OCI-LY3 (cell line): ENCODE measurements around the gene FPR1.
"Not testable (repeated sequence)": the region's sequence is repeated elsewhere in the genome, so short reads cannot be mapped to it uniquely, and the experiment has no call there.

Experiments used
- H2AFZ ChIP-seq: fragments of 200-600, 300-600 bp; shearing (Covaris generic); 2 replicates; pipeline ENCODE4 v1.6.0; 2014; ENCODE audit warnings: antibody characterized with exemption, low read depth, low read length
- H3K27ac ChIP-seq: fragments of 200-600, 300-600 bp; sonication (generic); 2 replicates; pipeline ENCODE4 v1.5.1; 2014; ENCODE audit warnings: mild to moderate bottlenecking, low read length, moderate library complexity, mixed read lengths
- H3K27me3 ChIP-seq: fragments of 200-600, 300-600 bp; sonication (generic); 2 replicates; pipeline ENCODE4 v1.6.1; 2014; ENCODE audit warnings: low read depth, low read length, mixed read lengths
- H3K36me3 ChIP-seq: fragments of 200-600, 300-600 bp; sonication (generic); replicated peaks from 2 replicates; pipeline ENCODE3; 2014; ENCODE audit warnings: low read depth, low read length, mixed read lengths
- H3K4me1 ChIP-seq: fragments of 300-600, 200-600 bp; sonication (generic); 2 replicates; pipeline ENCODE4 v1.6.1; 2014; ENCODE audit warnings: low read length, mixed read lengths
- H3K4me2 ChIP-seq: fragments of 200-600, 300-600 bp; sonication (generic); 2 replicates; pipeline ENCODE4 v1.6.1; 2014; ENCODE audit warnings: low read length, mixed read lengths
- H3K4me3 ChIP-seq: fragments of 300-600, 200-600 bp; sonication (generic); 2 replicates; pipeline ENCODE4 v1.5.1; 2014; ENCODE audit warnings: antibody characterized with exemption, mild to moderate bottlenecking, low read length, moderate library complexity
- H3K79me2 ChIP-seq: fragments of 300-600, 200-600 bp; shearing (Covaris generic); 2 replicates; pipeline ENCODE4 v1.6.1; 2014; ENCODE audit warnings: mild to moderate bottlenecking, low read length, mixed read lengths
- H3K9ac ChIP-seq: fragments of 300-600, 200-600 bp; shearing (Covaris generic); 2 replicates; pipeline ENCODE4 v1.6.0; 2014; ENCODE audit warnings: mild to moderate bottlenecking, low read length, moderate library complexity
- H3K9me3 ChIP-seq: fragments of 200-600, 300-600 bp; shearing (Covaris generic); 2 replicates; pipeline ENCODE4 v1.6.1; 2014; ENCODE audit warnings: low read length, mixed read lengths; ENCODE audit not compliant: insufficient read depth
- H4K20me1 ChIP-seq: fragments of 200-600, 300-600 bp; sonication (generic); 2 replicates; pipeline ENCODE4 v1.6.1; 2016; ENCODE audit warnings: low read length, mixed read lengths; ENCODE audit not compliant: insufficient read depth
- EZH2phosphoT487 ChIP-seq: fragments of 200-600 bp; shearing (Covaris generic); IDR thresholded peaks from 2 replicates; pipeline ENCODE4 v1.6.1; 2018; ENCODE audit warnings: antibody characterized with exemption, mixed run types, low read depth
- TF ChIP-seq, protein P1 (sequence below): fragments of 200-600, 300-600 bp; sonication (generic); IDR thresholded peaks from 2 replicates; pipeline ENCODE4 v1.5.1; 2014; ENCODE audit warnings: antibody characterized with exemption, low read length, low read depth

FPR1 gene

DNA sequence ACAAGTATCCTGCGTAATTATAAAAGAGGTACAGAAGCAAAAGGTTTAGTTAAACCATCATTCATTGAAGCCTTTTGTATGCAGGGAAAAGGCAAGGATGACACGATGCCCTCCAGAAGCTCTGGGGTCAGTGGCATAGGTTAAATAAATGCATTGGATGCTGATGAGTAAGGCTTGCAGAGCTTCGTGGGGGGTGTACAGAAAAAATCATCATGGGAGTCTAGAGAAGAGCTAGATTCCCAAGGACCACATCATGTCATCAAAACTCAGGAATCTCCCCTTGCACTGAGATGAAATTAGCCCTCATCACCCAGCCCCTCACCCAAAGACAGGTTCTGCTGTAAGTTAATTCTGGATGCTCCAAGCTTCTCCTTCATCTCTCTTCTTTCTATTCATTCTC lies 8.3 kb downstream of the FPR1 start:
- H3K27me3 ChIP-seq, result peaks cover 3% of the 10 kb centered on the region; the same call in 1 of the 2 replicates
- H3K9me3 ChIP-seq, result no peaks in the 10 kb centered on the region
- H3K36me3 ChIP-seq, result no peaks in the 10 kb centered on the region

DNA sequence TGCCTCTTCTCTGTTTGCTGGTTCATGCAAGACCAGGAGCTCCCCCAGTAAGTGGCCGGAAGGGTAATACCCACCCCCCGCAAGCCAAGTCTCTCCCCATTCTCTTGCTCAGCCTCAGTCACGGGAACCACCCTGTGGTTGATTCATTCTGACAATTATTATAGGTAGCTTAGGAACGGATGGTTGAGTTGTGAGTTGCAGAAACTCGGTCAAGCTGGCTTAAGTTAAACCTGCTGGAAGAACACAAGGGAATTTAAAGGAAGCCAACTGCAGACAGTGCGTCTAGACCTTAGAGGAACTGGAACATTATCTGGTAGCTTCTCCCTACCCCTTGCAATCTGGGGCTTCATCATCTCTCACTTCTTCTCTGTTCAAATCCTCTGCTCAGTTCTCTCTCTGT lies 8.9 kb downstream of the FPR1 start:
- H3K9me3 ChIP-seq, result no peaks in the 10 kb centered on the region
- no peaks in the 10 kb centered on the region for H4K20me1 ChIP-seq
- H3K4me1 ChIP-seq, result no peaks in the 10 kb centered on the region
- H3K27ac ChIP-seq, result no peak overlapping the region
- no peaks in the 10 kb centered on the region for H3K79me2 ChIP-seq
- no peak overlapping the region for H3K9ac ChIP-seq
- TF ChIP-seq, protein P1, sequence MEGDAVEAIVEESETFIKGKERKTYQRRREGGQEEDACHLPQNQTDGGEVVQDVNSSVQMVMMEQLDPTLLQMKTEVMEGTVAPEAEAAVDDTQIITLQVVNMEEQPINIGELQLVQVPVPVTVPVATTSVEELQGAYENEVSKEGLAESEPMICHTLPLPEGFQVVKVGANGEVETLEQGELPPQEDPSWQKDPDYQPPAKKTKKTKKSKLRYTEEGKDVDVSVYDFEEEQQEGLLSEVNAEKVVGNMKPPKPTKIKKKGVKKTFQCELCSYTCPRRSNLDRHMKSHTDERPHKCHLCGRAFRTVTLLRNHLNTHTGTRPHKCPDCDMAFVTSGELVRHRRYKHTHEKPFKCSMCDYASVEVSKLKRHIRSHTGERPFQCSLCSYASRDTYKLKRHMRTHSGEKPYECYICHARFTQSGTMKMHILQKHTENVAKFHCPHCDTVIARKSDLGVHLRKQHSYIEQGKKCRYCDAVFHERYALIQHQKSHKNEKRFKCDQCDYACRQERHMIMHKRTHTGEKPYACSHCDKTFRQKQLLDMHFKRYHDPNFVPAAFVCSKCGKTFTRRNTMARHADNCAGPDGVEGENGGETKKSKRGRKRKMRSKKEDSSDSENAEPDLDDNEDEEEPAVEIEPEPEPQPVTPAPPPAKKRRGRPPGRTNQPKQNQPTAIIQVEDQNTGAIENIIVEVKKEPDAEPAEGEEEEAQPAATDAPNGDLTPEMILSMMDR, result no peak
- H3K27me3 ChIP-seq, result peaks cover 3% of the 10 kb centered on the region; the same call in 1 of the 2 replicates
- H3K4me2 ChIP-seq, result no peak overlapping the region
- H2AFZ ChIP-seq, result no peak overlapping the region
- H3K4me3 ChIP-seq, result no peak overlapping the region
- H3K36me3 ChIP-seq, result no peaks in the 10 kb centered on the region

More for the DNA sequence above, 8.3 kb downstream of the FPR1 start:
- Histone ChIP-seq H3K79me2 (no peaks in the 10 kb centered on the region), H3K27ac (no peak overlapping the region), H3K4me2 (no peak overlapping the region), H2AFZ (no peak overlapping the region), H4K20me1 (no peaks in the 10 kb centered on the region), H3K4me1 (no peaks in the 10 kb centered on the region), H3K9ac (no peak overlapping the region), H3K4me3 (no peak overlapping the region)
- TF ChIP-seq, protein P1, result no peak
- no peak for TF ChIP-seq EZH2phosphoT487

DNA sequence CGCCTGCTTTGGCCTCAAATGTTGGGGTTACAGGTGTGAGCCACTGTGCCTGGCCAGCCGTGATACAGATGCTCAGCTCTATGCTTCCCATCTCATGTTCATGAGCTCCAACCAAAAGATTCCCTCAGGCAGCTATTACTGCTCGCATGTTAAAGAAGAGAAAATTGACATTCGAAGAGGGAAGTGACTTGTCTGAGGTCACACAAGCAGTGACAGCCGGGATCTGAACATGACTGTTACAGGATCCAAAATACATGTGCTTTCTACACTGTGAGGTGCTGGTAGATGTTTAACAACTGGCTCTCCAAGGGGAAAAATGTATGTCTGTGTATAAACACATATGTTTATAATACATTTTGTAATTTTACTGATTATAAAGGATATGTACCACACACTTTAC lies 11.3 kb downstream of the FPR1 start:
- no peak overlapping the region for H3K9ac ChIP-seq
- H3K79me2 ChIP-seq, result no peaks in the 10 kb centered on the region
- no peaks in the 10 kb centered on the region for H3K4me1 ChIP-seq
- no peak for TF ChIP-seq EZH2phosphoT487
- TF ChIP-seq, protein P1, result no peak
- H3K27me3 ChIP-seq, result peaks cover 19% of the 10 kb centered on the region
- no peak overlapping the region for H2AFZ ChIP-seq
- no peak overlapping the region for H3K27ac ChIP-seq
- H3K4me2 ChIP-seq, result no peak overlapping the region
- H3K4me3 ChIP-seq, result no peak overlapping the region
- no peaks in the 10 kb centered on the region for H3K9me3 ChIP-seq
- no peaks in the 10 kb centered on the region for H3K36me3 ChIP-seq
- H4K20me1 ChIP-seq, result no peaks in the 10 kb centered on the region

DNA sequence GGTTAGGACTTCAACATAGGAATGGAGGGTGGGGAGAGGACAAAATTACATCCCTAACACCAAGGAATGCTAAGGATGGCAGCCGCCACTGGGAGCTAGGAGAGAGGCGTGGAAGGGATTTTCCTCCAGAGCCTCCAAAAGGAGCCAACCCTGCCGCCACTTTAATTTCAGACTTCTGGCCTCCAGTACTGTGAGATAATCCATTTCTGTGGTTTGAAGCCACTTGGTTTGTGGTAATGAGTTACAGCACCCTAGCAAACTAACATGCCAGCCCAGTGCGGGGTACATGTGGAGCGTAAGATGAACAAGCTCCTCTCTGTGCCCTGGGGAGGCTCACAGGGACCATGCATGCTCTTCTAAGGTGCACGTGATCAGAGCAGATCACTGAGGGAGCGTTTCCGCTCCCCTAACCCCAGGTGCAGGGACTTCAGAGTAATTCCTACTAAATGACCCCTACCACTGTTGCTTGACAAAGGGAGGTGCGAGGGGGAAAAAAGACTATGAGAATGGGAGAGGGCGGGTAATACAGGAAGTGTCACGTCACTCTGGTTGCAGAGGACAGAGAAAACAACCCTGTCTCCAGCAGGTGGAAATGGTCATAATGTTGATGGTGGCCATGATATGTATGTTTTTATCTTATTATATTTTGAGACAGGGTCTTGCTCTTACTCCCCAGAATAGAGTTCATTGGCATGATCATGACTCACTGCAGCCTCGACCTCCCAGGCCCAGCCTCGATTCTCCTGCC lies 12.0 kb downstream of the FPR1 start:
- H3K4me3 ChIP-seq, result no peak overlapping the region
- TF ChIP-seq, protein P1, result no peak
- no peak for TF ChIP-seq EZH2phosphoT487
- no peaks in the 10 kb centered on the region for H3K4me1 ChIP-seq
- H3K36me3 ChIP-seq, result no peaks in the 10 kb centered on the region
- H3K9me3 ChIP-seq, result no peaks in the 10 kb centered on the region
- no peak overlapping the region for H2AFZ ChIP-seq
- no peaks in the 10 kb centered on the region for H3K79me2 ChIP-seq
- H3K4me2 ChIP-seq, result no peak overlapping the region
- H3K27me3 ChIP-seq, result peaks cover 23% of the 10 kb centered on the region
- H3K9ac ChIP-seq, result no peak overlapping the region
- no peaks in the 10 kb centered on the region for H4K20me1 ChIP-seq
- no peak overlapping the region for H3K27ac ChIP-seq

DNA sequence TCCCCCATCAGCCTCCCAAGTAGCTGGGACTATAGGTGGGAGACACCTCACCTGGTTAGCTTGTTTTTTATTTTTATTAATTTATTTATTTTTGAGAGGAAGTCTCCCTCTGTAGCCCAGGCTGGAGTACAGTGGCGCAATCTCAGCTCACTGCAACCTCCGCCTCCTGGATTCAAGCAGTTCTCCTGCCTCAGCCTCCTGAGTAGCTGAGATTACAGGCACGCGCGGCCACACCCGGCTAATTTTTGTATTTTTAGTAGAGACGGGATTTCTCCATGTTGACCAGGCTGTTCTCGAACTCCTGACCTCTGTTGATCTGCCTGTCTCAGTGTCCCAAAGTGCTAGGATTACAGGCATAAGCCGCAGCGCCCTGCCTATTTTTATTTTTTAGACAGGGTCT lies 13.2 kb downstream of the FPR1 start:
- not testable (repeated sequence) for H3K36me3 ChIP-seq, H3K27ac ChIP-seq, H3K9me3 ChIP-seq, H3K9ac ChIP-seq, H3K4me3 ChIP-seq, H2AFZ ChIP-seq, H3K4me1 ChIP-seq, H3K79me2 ChIP-seq, H3K4me2 ChIP-seq, H4K20me1 ChIP-seq
- H3K27me3 ChIP-seq, result peaks cover 27% of the 10 kb centered on the region
